Upper lobe of right lung (tissue), 1 donor: Measurements from ENCODE around the gene ERGIC1. TPM values are rescaled to one million over a fixed set of nuclear protein-coding genes. Genes with fewer than 3 reads are reported as not detected.
"Not testable (repeated sequence)": the region's sequence is repeated elsewhere in the genome, so short reads cannot be mapped to it uniquely, and the experiment has no call there.

Experiments
- ATAC-seq: fragments of 200-7000 bp; cut with Tn5 transposase; one replicate; pipeline ENCODE4 v1.9.1; 2020; ENCODE audit warnings: mild to moderate bottlenecking, moderate library complexity
- DNase-seq: peaks from one replicate; pipeline ENCODE4 v3.0.0-alpha.2; 2020
- H3K27ac ChIP-seq: fragments of 200-600 bp; one replicate; pipeline ENCODE4 v1.8.0; 2022
- H3K27me3 ChIP-seq: fragments of 200-600 bp; one replicate; pipeline ENCODE4 v1.8.0; 2022; ENCODE audit warnings: mild to moderate bottlenecking
- H3K36me3 ChIP-seq: fragments of 200-600 bp; one replicate; pipeline ENCODE4 v1.8.0; 2022
- H3K4me1 ChIP-seq: fragments of 200-600 bp; one replicate; pipeline ENCODE4 v1.8.0; 2022
- H3K4me3 ChIP-seq: fragments of 200-600 bp; one replicate; pipeline ENCODE4 v1.8.0; 2022; ENCODE audit warnings: mild to moderate bottlenecking
- H3K9me3 ChIP-seq: fragments of 200-600 bp; one replicate; pipeline ENCODE4 v1.8.0; 2022
- intact Hi-C: fragments of 100-400 bp; cut with DNase I; formaldehyde crosslinking; loops from one replicate; pipeline ENCODE4 v1.11.0; 2022
- total RNA-seq: library from RNA; stranded (reverse); fragmentation: NEBNext Ultra II Directional; extraction: Animal tissue kit (Norgen Biotek cat#: 25700); gene quantifications from one replicate; pipeline ENCODE4 v1.2.1, GENCODE V29; 2021
- TF ChIP-seq, protein P1 (sequence below): fragments of 200-600 bp; IDR thresholded peaks from one replicate; pipeline ENCODE4 v1.8.0; 2022; ENCODE audit warnings: antibody characterized with exemption
- donor health status: DM: no; HTN: yes; CAD: no; lungs with severe emphysema.

Gene ERGIC1
- total RNA-seq, 1 donor from 2014 or later, result 186 TPM

DNA sequence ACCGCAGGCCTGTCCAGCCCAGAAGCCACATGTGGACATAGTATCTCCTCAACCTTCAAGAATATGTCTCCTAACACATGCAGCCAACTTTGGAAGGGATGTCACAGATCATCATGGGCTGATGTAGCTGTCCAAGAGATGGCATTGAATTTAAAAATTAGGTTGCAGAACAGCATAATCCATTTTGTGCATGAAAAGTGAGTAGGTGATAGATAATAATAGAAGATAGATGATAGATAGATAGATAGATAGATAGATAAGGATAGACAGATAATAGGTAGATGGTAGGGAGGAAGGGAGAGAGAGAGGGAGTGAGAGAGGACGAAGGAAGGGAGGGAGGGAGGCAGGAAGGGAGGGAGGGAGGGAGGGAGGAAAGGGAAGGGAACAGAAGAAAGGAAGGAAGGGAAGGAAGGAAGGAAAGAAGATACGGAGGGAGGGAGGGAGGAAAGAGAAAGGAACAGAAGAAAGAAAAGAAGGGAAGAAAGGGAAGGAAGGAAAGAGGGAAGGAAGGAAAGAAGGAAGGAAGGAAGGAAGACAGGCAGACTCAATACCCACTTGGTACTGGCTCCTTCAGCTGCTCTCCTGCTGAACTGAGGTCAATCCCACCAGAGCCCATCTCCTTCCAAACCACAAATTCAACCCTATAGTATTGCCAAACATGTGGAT lies 28.9 kb upstream of the ERGIC1 start:
- Histone ChIP-seq H3K36me3 (no peaks in the 10 kb centered on the region), H3K4me1 (peaks cover 24% of the 10 kb centered on the region), H3K9me3 (no peaks in the 10 kb centered on the region), H3K27ac (no peak overlapping the region), H3K4me3 (no peak overlapping the region), H3K27me3 (no peaks in the 10 kb centered on the region)
- ATAC-seq (no peak), DNase-seq (no peak)
- intact Hi-C loops, result no loop called here
- TF ChIP-seq, protein P1, sequence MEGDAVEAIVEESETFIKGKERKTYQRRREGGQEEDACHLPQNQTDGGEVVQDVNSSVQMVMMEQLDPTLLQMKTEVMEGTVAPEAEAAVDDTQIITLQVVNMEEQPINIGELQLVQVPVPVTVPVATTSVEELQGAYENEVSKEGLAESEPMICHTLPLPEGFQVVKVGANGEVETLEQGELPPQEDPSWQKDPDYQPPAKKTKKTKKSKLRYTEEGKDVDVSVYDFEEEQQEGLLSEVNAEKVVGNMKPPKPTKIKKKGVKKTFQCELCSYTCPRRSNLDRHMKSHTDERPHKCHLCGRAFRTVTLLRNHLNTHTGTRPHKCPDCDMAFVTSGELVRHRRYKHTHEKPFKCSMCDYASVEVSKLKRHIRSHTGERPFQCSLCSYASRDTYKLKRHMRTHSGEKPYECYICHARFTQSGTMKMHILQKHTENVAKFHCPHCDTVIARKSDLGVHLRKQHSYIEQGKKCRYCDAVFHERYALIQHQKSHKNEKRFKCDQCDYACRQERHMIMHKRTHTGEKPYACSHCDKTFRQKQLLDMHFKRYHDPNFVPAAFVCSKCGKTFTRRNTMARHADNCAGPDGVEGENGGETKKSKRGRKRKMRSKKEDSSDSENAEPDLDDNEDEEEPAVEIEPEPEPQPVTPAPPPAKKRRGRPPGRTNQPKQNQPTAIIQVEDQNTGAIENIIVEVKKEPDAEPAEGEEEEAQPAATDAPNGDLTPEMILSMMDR, result no peak

DNA sequence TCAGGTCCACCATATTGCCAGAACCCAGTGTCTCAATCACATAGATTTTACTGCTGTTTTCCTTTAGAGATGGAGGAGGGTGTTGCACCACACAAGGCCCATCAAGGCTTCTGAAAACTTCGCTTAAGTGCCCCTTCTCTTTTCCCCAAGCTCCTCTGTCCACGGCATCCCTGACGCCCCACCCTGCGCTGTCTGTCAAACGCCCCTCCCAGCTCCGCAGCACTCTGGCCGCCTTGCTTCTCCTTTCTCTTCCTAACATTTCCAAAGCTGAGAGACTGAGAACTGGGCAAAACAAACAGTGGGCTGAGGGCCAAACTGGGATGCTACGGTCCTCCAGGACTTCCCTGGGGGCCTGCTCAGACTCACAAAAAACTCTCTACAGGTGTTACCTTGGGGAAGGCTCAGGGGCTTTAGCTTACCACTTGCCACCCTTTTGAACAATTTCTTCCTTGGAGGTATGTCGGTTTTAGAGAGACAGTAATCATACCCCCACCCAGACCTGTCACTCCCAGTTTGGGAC lies 28.3 kb upstream of the ERGIC1 start:
- no peaks in the 10 kb centered on the region for H3K36me3 ChIP-seq
- H3K27me3 ChIP-seq, result no peaks in the 10 kb centered on the region
- TF ChIP-seq, protein P1, result no peak
- H3K4me3 ChIP-seq, result no peak overlapping the region
- ATAC-seq, result peak; percentile 4
- peaks cover 18% of the 10 kb centered on the region for H3K4me1 ChIP-seq
- DNase-seq, result no peak
- H3K9me3 ChIP-seq, result no peaks in the 10 kb centered on the region
- intact Hi-C loops, result no loop called here
- H3K27ac ChIP-seq, result peak overlapping the region; percentile 36

DNA sequence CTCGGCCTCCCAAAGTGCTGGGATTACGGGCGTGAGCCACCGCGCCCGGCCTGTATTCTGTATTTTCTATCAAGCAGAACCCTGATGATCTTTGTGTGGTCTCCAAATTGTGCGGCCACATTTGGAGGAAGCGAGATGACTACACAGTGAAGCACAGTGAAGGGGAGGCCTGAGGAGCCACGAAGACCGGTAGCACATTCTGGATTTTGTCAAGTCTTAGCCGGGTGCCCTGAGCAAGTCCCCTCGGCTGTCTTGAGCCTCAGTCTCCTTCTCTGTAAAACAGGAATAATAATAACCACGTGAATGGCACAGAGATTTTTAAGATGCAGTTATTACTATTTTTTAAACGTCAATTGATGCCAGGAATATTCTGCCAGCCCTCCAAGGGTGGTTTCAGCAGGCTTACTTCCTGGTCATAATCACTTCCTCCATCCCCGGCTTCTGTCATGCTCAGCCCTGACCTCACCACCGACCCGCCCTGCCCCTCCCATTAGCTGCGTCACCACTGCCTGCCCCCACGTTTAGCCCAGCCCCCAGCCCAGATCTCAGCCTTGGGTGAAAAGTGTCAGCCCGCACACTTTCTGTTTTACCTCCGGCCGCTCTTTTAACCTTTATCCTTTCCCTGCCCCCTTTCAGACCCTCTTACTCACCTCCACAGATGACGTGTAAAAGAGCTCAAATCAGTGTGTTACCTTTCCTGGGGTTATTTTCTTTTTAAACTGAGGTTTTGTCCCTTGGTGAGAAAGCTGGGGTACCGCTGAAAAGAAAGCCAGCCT lies 27.0 kb upstream of the ERGIC1 start:
- Histone ChIP-seq H3K27me3 (no peaks in the 10 kb centered on the region), H3K27ac (peak overlapping the region; percentile 84), H3K4me1 (peaks cover 8% of the 10 kb centered on the region), H3K4me3 (peak overlapping the region; percentile 36), H3K9me3 (no peaks in the 10 kb centered on the region), H3K36me3 (no peaks in the 10 kb centered on the region)
- peak; percentile 95 for DNase-seq
- peak; percentile 99 for ATAC-seq
- intact Hi-C loops, result no loop called here
- TF ChIP-seq, protein P1, result no peak

DNA sequence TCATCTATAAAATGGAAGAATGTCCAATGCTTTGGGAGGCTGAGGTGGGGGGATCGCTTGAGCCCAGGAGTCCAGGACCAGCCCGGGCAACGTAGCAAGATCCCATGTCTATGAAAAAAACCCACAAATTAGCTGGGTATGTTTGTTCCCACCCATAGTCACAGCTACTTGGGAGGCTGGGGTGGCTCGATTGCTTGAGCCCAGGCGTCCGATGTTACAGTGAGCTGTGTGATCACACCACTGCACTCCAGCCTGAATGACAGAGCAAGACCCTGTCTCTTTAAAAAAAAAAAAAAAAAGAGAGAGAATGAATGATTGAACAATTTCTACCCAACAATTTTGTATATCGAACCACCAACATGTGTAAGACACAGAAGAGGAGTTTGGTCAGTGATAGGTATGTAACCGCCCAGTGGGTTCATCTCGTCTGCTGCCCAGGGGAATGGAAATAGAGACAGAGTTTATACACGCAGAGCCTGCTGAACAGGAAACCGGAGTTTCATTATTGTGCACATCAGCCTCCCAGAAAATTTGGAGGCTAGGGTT lies 26.2 kb upstream of the ERGIC1 start:
- intact Hi-C loops, result no loop called here
- DNase-seq, result no peak
- TF ChIP-seq, protein P1, result no peak
- Histone ChIP-seq H3K27me3 (no peaks in the 10 kb centered on the region), H3K9me3 (no peaks in the 10 kb centered on the region), H3K4me3 (peak overlapping the region; percentile 36), H3K4me1 (peaks cover 8% of the 10 kb centered on the region), H3K27ac (peak overlapping the region; percentile 84), H3K36me3 (no peaks in the 10 kb centered on the region)
- ATAC-seq, result no peak

DNA sequence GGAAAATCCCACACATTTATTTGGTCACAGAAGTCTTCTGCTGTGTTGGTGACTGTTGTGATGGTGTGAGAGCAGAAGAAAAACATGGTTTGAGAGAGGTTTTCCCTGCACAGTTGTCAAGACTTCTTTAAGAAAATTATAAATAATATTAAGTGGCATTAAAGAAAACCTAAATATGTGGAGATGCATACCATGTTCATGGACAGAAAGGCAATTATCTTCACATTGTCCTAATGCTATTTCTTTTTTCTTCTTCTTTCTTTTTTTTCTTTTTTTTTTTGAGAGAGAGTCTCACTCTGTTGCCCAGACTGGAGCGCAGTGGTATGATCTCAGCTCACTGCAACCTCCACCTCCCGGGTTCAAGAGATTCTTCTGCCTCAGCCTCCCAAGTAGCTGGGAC lies 24.3 kb upstream of the ERGIC1 start:
- TF ChIP-seq, protein P1, result no peak
- no peaks in the 10 kb centered on the region for H3K36me3 ChIP-seq
- H3K27me3 ChIP-seq, result no peaks in the 10 kb centered on the region
- no peak overlapping the region for H3K4me3 ChIP-seq
- ATAC-seq (no peak), DNase-seq (no peak)
- no peaks in the 10 kb centered on the region for H3K9me3 ChIP-seq
- peaks cover 8% of the 10 kb centered on the region for H3K4me1 ChIP-seq
- H3K27ac ChIP-seq, result no peak overlapping the region
- intact Hi-C loops, result no loop called here

DNA sequence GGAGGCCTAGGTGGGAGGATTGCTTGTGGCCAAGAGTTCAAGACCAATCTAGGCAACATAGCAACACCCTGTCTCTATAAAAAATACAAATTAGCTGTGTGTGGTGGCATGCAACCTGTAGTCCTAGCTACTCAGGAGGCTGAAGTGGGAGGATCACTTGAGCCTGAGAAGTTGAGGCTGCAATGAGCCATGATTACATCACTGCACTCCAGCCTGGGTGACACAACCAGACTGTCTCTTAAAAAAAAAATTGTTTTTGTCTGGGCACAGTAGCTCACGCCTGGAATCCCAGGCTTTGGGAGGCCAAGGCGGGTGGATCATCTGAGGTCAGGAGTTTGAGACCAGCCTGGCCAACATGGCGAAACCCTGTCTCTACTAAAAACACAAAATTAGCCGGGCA lies 23.1 kb upstream of the ERGIC1 start:
- H3K36me3 ChIP-seq, H3K9me3 ChIP-seq, H3K4me3 ChIP-seq, intact Hi-C loops, H3K27ac ChIP-seq, DNase-seq, H3K4me1 ChIP-seq, H3K27me3 ChIP-seq, ATAC-seq: not testable (repeated sequence)
